IMR-90 (cell line): ENCODE measurements around the gene RAP2A.

Source experiments
- CTCF ChIP-seq: conservative IDR thresholded peaks from 2 replicates; pipeline ENCODE4 v1.5.1; 2012; ENCODE audit warnings: mild to moderate bottlenecking, low read depth, low read length, improper control_type of control experiment
- NFE2L2 ChIP-seq: fragments of 150-350 bp; IDR thresholded peaks from 2 replicates; pipeline ENCODE4 v1.6.1; 2016; ENCODE audit warnings: low read depth, mild to moderate bottlenecking, low read length
- RFX5 ChIP-seq: IDR thresholded peaks from 2 replicates; pipeline ENCODE4 v1.8.0; 2012; ENCODE audit warnings: low read depth, mild to moderate bottlenecking, low read length, moderate library complexity

- TF ChIP-seq RFX5 (no peak), CTCF (no peak), NFE2L2 (no peak)
Observed at GRCh38 chr13:97448503-97449251, 14.7 kb downstream of the RAP2A start.
